HG03060 (cell line): ENCODE measurements around the gene ZNF213.

Source experiments
- ATAC-seq: cut with Tn5 transposase; IDR thresholded peaks from one replicate; pipeline ENCODE4 v1.9.1; 2021; ENCODE audit warnings: low read depth, moderate number of reproducible peaks; ENCODE audit not compliant: unreplicated experiment

The ZNF213 gene

GRCh38 chr16:3147046-3147756 lies 12.4 kb downstream of the ZNF213 start:
- no peak for ATAC-seq

DNA sequence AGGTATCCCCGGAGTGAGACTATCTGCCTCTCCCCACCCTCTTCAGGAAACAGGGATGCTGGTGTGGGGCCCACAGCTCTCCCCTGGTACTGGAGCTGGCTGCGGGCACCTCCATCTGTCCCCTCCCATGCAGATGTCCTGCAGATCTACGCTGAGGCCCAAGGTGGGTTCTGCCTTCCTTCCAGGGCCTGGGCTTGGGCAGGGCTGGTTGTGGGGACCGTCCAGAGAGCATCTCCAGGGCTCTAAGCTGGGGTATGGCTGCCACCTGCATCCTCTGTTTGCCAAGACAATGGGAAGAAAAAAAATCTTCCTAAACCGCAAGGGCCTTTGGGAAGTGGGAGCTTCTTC lies 12.9 kb downstream of the ZNF213 start:
- ATAC-seq, result no peak

DNA sequence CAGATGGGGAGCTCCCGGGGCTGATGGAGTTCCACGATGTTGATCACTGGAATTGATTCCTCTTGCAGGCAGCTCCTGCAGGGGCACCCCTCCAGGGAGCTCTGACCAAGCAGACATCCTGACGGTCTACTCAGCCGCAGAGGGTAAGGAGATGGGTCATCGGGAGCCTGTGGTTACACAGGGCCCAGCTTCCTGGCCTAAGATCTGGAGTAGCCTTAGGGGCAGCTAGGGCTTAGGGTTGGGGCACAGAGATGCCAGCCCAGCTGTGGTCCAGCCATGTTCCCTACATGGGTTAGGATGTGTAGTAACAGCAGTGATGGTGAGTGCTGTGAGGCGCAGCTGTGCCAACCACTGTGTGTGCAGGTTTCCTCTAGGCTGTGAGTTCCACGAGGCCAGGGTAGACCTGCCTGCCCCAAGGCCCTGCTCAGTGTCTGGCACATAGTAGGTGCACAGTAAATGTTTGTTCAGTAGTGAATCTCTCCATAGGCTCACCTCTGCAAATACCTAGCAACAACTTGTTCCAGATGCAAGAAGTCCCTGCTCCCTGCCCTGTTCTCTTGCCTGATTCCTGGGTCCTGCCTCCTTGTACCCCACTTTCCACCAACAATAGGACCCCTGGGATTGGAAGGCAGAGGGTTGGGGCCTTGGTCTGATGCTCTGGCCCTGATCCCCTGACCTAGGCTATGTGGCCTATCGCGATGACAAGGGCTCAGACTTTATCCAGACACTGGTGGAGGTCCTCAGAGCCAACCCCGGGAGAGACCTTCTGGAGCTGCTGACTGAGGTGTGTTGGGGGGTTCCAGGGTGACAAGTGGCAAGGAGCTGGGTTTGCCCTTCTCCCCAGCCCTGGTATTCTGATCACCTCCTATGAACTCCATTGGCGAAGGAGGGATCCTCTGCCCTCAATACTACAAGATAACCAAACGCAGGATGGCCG lies 13.7 kb downstream of the ZNF213 start:
- no peak for ATAC-seq

- no peak for ATAC-seq
Observed at GRCh38 chr16:3149193-3149530, 14.3 kb downstream of the ZNF213 start.

DNA sequence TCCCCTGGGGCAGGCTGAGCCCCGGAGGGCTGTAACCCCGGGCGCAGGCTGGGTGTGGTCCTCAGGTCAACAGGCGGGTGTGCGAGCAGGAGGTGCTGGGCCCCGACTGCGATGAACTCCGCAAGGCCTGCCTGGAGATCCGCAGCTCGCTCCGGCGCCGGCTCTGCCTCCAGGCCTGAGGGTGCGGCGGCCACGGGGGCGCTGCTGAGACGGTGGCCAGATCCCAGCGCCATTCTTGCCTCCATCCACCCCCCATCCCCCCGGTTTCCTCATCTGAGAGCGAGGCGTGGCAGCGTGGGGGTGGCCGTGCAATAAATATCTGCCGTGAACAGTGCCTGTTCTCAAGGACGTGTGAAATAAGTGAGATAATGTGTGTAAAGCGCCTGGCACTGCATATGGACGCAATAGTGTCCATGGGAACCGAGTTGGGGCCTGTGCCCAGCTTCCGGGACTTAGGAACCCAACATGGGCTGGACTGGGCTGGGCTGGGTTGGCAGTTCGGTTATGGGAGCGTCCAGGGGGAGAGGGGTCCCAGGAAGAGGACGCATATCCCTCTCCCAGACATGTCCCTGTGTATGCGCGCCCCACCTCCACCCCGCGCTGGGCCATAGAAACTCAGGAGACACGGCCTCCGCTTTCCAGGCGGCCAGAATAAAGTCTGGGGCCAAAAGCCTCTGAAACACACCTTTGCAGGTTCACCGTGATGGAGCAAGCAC lies 15.0 kb downstream of the ZNF213 start:
- no peak for ATAC-seq

- ATAC-seq, result peak; percentile 84
Observed at GRCh38 chr16:3150346-3151218, 15.8 kb downstream of the ZNF213 start.

DNA sequence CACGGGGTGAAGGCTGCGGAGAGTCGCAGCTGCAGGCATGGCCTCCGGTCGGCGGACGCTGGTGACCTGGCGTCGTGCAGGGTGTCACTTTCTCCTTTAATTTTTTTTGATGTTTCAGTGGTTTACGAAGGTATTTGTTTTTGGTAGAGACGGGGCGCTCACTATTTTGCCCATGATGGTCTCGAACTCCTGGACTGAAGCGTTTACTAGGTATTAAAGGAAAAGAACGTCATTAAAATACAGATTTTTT lies 17.1 kb downstream of the ZNF213 start:
- no peak for ATAC-seq

DNA sequence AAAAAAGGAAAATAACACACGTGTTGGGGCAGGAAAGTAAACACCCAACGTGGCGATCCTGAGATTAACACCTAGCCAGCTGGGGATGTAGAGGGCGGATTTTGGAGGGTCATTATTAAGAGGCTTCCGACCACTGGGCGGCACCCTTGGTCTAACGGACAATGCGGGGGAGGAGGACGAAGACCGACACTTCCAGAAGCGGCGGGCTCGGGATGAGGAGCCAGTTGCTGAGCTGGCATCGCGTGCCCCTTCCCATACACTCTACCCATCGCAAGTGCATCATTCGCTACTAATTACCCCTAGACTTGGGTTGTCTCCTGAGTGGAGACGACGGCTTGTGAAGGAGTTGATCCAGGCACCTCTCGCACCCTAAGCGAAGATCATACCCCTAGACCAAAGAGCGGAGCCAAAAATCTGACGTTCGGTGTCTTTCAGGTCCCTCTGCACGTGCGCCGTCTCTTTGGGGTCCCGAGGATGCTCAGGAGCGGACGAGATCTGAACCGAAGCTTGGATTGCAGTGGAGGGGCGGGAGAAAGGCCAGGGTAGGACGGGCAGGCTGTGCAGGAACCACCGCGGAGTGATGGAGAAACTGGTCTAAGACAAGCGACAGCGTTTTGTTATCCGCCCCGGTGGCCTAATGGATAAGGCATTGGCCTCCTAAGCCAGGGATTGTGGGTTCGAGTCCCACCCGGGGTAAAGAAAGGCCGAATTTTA lies 17.6 kb downstream of the ZNF213 start:
- ATAC-seq, result no peak

DNA sequence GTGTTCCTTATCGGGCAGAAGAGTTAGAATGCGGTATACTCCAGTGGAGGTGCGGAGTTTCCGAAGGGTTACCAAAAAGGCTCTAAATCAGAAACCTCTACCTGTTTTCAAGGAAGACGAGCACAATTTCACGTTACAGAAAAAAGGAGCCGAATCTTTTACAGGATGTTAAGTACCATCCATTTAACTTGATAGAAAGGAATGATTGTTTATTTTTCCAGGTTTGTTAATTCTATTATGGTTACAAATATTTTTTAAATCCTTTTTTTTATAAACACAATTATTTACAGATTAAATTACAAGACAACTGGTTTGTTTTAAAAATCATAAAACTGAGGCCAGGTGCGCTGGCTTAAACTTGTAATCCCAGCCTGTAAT lies 18.2 kb downstream of the ZNF213 start:
- no peak for ATAC-seq

DNA sequence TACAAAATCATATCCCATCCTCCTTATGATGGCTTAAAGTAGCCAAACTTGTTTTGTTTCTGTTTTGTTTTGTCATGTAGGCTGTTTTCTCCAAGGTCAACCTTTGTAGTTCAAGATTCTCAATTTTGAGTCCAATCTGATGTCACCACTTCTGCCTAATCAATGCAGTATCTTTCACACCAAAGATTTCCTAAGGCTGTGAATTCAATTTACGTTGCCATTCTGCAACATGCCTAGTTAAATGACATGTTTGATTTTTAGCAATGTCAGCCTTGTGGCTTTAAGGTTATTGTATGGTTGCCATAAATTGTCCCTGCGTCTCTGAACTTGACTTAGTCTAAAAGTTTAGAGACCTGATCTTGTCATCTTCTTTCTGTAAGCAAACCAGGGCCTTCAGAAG lies 20.4 kb downstream of the ZNF213 start:
- ATAC-seq, result no peak

DNA sequence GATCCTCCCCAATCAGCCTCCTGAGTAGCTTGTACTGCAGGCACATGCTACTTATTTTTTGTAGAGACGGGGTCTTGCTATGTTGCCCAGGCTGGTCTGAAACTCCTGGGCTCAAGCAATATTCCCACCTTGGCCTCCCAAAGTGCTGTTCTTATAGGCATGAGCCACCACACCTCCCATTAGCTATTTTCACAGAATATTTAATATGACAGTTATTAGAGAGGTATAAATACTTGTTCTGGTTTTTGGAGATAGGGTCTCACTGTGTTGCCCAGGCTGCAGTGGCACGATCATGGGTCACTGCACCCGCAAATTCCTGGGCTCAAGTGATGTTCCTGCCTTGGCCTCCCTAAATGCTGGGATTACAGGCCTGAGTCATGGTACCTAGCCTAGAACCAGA lies 21.1 kb downstream of the ZNF213 start:
- no peak for ATAC-seq

DNA sequence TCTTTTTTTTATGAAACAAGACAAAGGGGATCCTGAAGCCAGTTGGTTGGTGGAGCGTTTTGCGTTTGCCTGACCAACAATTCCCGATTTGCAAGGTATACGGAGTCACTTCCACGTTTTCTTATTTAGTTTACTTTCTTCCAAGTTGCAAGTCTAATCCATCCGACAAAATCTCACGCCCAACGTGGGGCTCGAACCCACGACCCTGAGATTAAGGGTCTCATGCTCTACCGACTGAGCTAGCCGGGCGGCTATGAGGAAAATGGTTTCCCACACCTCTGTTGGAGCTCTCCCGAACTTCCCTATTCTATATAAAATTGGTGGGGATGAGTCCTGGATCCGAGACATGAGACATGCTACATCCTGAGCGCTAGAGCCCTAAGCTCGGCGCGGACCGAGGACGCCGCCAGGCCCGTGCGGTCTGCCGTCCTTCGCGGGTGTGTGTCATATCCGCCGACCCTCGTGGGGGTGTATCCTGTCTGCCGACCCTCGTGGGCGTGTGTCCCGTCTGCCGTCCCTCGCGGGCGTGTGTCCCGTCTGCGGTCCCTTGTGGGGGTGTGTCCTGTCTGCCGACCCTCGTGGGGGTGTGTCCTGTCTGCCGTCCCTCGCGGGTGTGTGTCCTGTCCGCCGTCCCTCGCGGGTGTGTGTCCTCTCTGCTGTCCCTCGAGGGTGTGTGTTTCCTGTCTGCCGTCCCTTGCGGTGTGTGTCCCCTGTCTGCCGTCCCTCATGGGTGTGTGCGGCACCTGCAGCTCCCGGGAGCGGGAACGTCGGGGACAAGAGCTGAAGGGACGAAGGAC lies 22.6 kb downstream of the ZNF213 start:
- ATAC-seq, result no peak

DNA sequence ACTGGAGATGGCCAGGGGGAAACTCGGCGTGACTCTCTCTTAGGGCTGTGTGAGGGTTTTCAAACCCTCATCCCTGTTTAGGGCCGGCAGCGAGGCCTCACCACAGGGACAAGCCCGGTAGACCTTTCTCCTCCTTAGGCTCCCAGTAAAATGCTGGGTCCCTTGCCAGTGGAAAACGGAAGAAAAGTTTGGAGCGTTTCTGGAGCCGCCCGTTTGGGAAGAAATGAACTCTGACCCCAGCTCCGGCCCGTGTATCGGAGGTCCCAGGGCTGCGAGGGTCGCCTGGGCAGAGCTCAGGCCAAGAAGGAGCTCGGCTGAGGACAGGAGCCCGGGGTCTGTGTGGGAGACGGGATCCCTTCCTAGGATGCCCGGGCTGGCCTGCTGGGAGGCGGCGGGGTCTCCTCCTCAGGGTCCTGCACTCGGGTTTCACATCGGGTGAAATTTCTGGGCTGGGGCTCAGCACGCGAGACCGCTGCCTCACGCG lies 23.2 kb downstream of the ZNF213 start:
- ATAC-seq, result peak; percentile 5

- ATAC-seq, result peak; percentile 51
Observed at GRCh38 chr16:3158510-3159314, 23.9 kb downstream of the ZNF213 start.

GRCh38 chr16:3161235-3162018 lies 26.6 kb downstream of the ZNF213 start:
- no peak for ATAC-seq

DNA sequence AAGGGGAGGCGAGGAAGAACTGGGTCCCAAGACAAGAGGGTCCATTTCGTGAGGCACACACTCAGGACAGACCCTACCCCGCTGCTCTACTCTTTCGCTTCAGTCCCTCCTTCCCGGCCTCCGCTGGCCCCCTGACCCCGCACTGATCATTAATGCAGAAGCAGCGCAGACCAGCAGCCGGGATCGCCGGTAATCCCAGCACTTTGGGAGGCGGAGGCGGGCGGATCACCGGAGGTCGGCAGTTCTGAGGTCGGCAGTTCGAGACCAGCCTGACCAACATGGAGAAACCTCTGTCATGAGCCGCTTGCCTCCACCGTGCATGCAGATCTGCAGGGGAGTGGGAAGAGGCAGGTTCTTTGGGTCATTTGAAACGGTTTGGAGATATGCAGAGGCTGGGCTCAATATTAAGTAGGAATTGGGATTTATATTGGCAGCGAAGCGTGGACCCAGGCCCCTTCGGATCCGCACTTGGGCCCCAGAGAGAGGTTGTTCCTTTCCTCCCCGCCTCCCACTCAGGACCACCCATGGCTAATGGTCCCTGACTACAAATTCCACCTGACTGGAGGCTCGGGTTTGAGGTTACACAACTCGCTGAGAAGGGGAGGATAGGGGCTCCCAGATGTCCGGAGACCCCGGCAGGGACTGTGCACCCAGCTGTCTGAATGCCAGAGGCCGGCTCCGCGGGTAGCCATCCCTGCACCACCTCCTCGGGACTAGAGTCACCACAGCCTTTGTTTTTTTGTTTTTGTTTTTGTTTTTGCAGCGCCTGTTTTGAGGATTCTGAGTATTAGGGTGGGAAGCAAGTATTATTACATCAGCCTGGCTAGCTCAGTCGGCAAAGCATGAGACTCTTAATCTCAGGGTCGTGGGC lies 29.5 kb downstream of the ZNF213 start:
- ATAC-seq, result no peak
